ENCODE results near the gene ANGPTL2.

The ANGPTL2 gene

DNA sequence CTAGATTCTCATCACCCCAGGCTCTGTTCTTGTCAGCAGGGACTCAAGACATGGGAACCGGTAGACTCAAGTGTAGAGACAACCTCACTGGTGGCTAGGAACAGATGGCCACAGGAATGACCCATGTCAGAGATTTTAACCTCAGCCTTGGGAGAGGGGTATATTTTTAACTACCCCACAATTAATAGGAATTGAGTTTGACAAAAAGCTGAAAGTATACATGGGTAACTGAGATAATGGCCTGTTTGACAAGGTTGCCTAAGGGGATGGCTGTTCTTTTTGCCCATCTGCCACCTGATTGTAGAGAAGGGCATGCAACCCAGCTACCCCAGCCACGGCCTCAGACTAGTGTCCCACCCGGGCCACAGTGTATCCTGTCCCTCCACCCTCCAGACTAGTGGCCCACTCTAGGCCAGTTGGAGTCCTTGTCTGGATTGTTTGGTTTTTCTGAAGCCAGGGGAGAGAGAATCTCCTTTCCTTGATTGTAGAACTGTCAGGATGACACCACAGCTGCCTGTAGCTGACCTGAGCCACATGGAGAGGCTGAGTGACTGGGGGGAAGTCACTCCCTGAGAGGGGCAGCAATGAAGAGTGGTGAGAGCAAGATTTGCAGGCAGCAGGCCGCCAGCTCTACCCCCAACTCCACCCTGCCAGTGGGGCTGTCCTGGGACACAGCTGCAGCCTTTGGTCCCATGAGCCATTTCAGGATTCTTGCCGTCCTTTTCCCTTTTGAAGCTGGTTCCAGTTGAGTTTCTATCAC is 14.6 kb upstream of the ANGPTL2 start:
- no CpG with 5 or more reads among the region's 5 CpGs for WGBS (ENCODE audit: extremely low coverage, insufficient coverage, insufficient read length)
- no peak overlapping the region for H4K91ac ChIP-seq (ENCODE audit: low read depth, low read length)

DNA sequence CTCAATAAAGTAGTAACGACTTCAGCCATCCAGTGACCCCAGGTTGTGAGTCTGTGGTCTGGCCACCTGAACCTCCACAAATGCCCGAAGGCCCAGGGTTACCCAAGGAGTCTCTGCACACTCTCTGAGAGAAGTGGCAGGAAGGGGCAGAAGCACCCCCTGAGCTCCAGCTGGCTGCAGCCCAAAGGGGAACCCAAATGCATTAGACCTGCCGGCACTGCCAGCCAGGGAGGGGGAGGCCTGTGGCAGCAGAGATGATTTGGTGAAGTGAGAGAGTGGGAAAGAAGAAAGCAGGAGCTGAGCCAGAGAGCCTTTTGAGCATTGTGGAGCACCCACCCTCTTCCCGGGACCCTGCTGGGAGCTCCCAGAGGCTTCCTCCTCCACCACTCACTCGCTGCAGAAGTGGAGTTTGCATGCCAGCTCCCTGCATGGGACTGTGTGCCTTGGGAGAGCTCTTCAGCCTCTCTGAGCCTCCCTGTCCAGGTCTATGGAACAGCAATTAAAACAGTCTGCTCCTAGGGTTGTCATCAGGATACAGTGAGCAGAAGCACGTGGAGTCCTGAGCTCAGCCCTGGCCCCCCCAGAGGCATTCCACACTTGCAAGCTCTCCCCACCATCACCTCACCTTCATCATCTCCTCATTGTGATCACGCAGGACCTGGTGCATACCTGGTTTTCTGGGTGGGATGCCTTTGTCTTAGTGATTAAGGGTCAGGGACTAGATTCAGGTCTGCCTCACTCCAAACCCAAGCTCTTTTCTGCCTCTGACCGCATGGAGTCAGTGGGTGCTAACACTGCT is 13.8 kb upstream of the ANGPTL2 start:
- H3K18ac ChIP-seq (ENCODE audit: low read length): no peak overlapping the region
- no peak overlapping the region for H2AK5ac ChIP-seq (ENCODE audit: low read length)
- H2AFZ ChIP-seq (ENCODE audit: insufficient read depth, low read length, poor library complexity): no peak overlapping the region
- no peak overlapping the region for H3K14ac ChIP-seq (ENCODE audit: low read length)
- H3K36me3 ChIP-seq (ENCODE audit: control insufficient read depth in 1 of 2, insufficient read depth in 2 of 2, low read length in 2 of 2): no peaks in the 10 kb centered on the region
- no peak overlapping the region for H4K12ac ChIP-seq (ENCODE audit: low read depth, low read length)
- no peak overlapping the region for H3K9ac ChIP-seq (ENCODE audit: low read length)
- H3K79me1 ChIP-seq (ENCODE audit: low read length): no peaks in the 10 kb centered on the region
- no peak overlapping the region for H4K8ac ChIP-seq (ENCODE audit: low read depth, low read length)
- no peak for DNase-seq
- H3K23ac ChIP-seq (ENCODE audit: low read length): no peak overlapping the region
- no peaks in the 10 kb centered on the region for H3K27me3 ChIP-seq (ENCODE audit: insufficient read depth, low read length)
- no peak overlapping the region for H3K4me2 ChIP-seq (ENCODE audit: low read length)
- H3K9me3 ChIP-seq (ENCODE audit: insufficient read depth, low read depth, low read length): no peaks in the 10 kb centered on the region
- no CpG with 5 or more reads among the region's 8 CpGs for WGBS (ENCODE audit: extremely low coverage, insufficient coverage, insufficient read length)
- H3K4me3 ChIP-seq (ENCODE audit: low read depth, low read length): no peak overlapping the region
- H3K4ac ChIP-seq (ENCODE audit: low read depth, low read length): no peak overlapping the region
- no peaks in the 10 kb centered on the region for H3K79me2 ChIP-seq (ENCODE audit: control insufficient read depth, insufficient read depth, low read length, poor library complexity)
- peaks cover 13 to 19% of the 10 kb centered on the region in 2 experiments for H3K4me1 ChIP-seq (ENCODE audit: control insufficient read depth in 1 of 2, insufficient read depth in 2 of 2, low read length in 2 of 2)
- H2BK5ac ChIP-seq (ENCODE audit: low read depth, low read length, poor library complexity): no peak overlapping the region
- H2BK12ac ChIP-seq (ENCODE audit: low read length): no peak overlapping the region
- H4K91ac ChIP-seq (ENCODE audit: low read depth, low read length): no peak overlapping the region
- H3K27ac ChIP-seq (ENCODE audit: low read depth, low read length): no peak overlapping the region
- no peak overlapping the region for H2BK120ac ChIP-seq (ENCODE audit: insufficient read depth, low read length, poor library complexity)

More for the DNA sequence above, 14.6 kb upstream of the ANGPTL2 start:
- Histone ChIP-seq H2BK12ac (ENCODE audit: low read length) (no peak overlapping the region), H3K18ac (ENCODE audit: low read length) (no peak overlapping the region), H4K12ac (ENCODE audit: low read depth, low read length) (no peak overlapping the region), H3K4me3 (ENCODE audit: low read depth, low read length) (no peak overlapping the region), H3K4me1 (ENCODE audit: control insufficient read depth in 1 of 2, insufficient read depth in 2 of 2, low read length in 2 of 2) (peaks cover 7 to 12% of the 10 kb centered on the region in 2 experiments), H3K23ac (ENCODE audit: low read length) (no peak overlapping the region), H2BK5ac (ENCODE audit: low read depth, low read length, poor library complexity) (no peak overlapping the region), H3K79me1 (ENCODE audit: low read length) (no peaks in the 10 kb centered on the region), H3K79me2 (ENCODE audit: control insufficient read depth, insufficient read depth, low read length, poor library complexity) (no peaks in the 10 kb centered on the region), H2AK5ac (ENCODE audit: low read length) (no peak overlapping the region), H3K4me2 (ENCODE audit: low read length) (no peak overlapping the region), H3K27ac (ENCODE audit: low read depth, low read length) (no peak overlapping the region), H3K9me3 (ENCODE audit: insufficient read depth, low read depth, low read length) (no peaks in the 10 kb centered on the region), H4K8ac (ENCODE audit: low read depth, low read length) (no peak overlapping the region), H3K9ac (ENCODE audit: low read length) (no peak overlapping the region), H2AFZ (ENCODE audit: insufficient read depth, low read length, poor library complexity) (no peak overlapping the region), H3K14ac (ENCODE audit: low read length) (no peak overlapping the region), H2BK120ac (ENCODE audit: insufficient read depth, low read length, poor library complexity) (no peak overlapping the region), H3K27me3 (ENCODE audit: insufficient read depth, low read length) (no peaks in the 10 kb centered on the region), H3K36me3 (ENCODE audit: control insufficient read depth in 1 of 2, insufficient read depth in 2 of 2, low read length in 2 of 2) (no peaks in the 10 kb centered on the region), H3K4ac (ENCODE audit: low read depth, low read length) (no peak overlapping the region)
- no peak for DNase-seq

DNA sequence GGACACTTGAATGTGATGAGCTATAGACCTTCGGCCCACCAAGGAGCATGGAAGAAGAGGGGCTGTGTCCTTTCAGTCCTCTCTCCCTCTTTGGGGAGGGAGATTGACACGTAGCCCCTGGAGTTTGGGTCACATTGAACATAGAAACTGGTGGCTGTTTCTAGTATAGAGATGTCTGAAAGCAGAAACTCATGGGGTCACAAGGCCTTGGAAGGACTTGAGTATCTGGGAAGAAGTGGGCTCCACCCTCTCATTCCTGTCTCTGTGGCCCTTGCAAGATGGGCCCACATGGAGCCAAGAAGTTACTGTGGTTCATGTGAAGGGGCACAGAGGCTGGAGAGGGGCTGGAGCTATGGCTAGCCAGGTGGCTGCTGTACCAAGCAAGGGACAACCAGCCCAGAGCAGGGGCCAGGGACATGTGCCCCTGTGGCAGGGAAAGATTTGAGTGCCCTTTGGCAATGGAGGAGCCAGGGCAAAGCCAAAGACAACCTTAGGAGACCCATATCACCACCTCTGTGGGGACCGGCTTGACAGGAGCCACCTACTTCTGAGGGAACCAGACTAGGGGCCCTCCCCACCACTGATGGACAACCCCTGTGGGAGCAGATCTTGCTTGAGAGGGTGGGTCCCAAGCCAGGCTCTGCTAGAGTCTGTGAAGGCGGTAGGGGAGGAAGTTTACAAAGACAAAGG is 12.8 kb upstream of the ANGPTL2 start:
- Histone ChIP-seq H3K4me3 (ENCODE audit: low read depth, low read length) (no peak overlapping the region), H2AFZ (ENCODE audit: insufficient read depth, low read length, poor library complexity) (no peak overlapping the region), H3K23ac (ENCODE audit: low read length) (no peak overlapping the region), H3K18ac (ENCODE audit: low read length) (no peak overlapping the region), H2BK120ac (ENCODE audit: insufficient read depth, low read length, poor library complexity) (no peak overlapping the region), H2AK5ac (ENCODE audit: low read length) (no peak overlapping the region), H3K4ac (ENCODE audit: low read depth, low read length) (no peak overlapping the region), H3K14ac (ENCODE audit: low read length) (no peak overlapping the region), H2BK5ac (ENCODE audit: low read depth, low read length, poor library complexity) (no peak overlapping the region), H3K79me2 (ENCODE audit: control insufficient read depth, insufficient read depth, low read length, poor library complexity) (no peaks in the 10 kb centered on the region), H3K27me3 (ENCODE audit: insufficient read depth, low read length) (no peaks in the 10 kb centered on the region), H3K9me3 (ENCODE audit: insufficient read depth, low read depth, low read length) (no peaks in the 10 kb centered on the region), H2BK12ac (ENCODE audit: low read length) (no peak overlapping the region), H3K36me3 (ENCODE audit: control insufficient read depth in 1 of 2, insufficient read depth in 2 of 2, low read length in 2 of 2) (no peaks in the 10 kb centered on the region), H4K8ac (ENCODE audit: low read depth, low read length) (no peak overlapping the region), H4K12ac (ENCODE audit: low read depth, low read length) (no peak overlapping the region), H3K79me1 (ENCODE audit: low read length) (no peaks in the 10 kb centered on the region), H3K27ac (ENCODE audit: low read depth, low read length) (no peak overlapping the region), H3K4me2 (ENCODE audit: low read length) (no peak overlapping the region), H3K4me1 (ENCODE audit: control insufficient read depth in 1 of 2, insufficient read depth in 2 of 2, low read length in 2 of 2) (peaks cover 17 to 26% of the 10 kb centered on the region in 2 experiments), H3K9ac (ENCODE audit: low read length) (no peak overlapping the region), H4K91ac (ENCODE audit: low read depth, low read length) (no peak overlapping the region)
- no CpG with 5 or more reads among the region's 4 CpGs for WGBS (ENCODE audit: extremely low coverage, insufficient coverage, insufficient read length)
- no peak for DNase-seq

- H3K4me3 ChIP-seq (ENCODE audit: low read depth, low read length): no peak overlapping the region
- no peak overlapping the region for H2AK5ac ChIP-seq (ENCODE audit: low read length)
- H3K23ac ChIP-seq (ENCODE audit: low read length): no peak overlapping the region
- no peaks in the 10 kb centered on the region for H3K79me1 ChIP-seq (ENCODE audit: low read length)
- H4K91ac ChIP-seq (ENCODE audit: low read depth, low read length): no peak overlapping the region
- H3K4me2 ChIP-seq (ENCODE audit: low read length): no peak overlapping the region
- H3K79me2 ChIP-seq (ENCODE audit: control insufficient read depth, insufficient read depth, low read length, poor library complexity): no peaks in the 10 kb centered on the region
- no peak overlapping the region for H3K27ac ChIP-seq (ENCODE audit: low read depth, low read length)
- DNase-seq: peak in 1 of 2 donors; percentile 11
- no peak overlapping the region for H3K4ac ChIP-seq (ENCODE audit: low read depth, low read length)
- H4K12ac ChIP-seq (ENCODE audit: low read depth, low read length): no peak overlapping the region
- no peak overlapping the region for H3K9ac ChIP-seq (ENCODE audit: low read length)
- WGBS (ENCODE audit: extremely low coverage, insufficient coverage, insufficient read length): no CpG with 5 or more reads among the region's 13 CpGs
- H3K9me3 ChIP-seq (ENCODE audit: insufficient read depth, low read depth, low read length): no peaks in the 10 kb centered on the region
- H2BK5ac ChIP-seq (ENCODE audit: low read depth, low read length, poor library complexity): no peak overlapping the region
- H2AFZ ChIP-seq (ENCODE audit: insufficient read depth, low read length, poor library complexity): no peak overlapping the region
- peaks cover 16 to 23% of the 10 kb centered on the region in 2 experiments for H3K4me1 ChIP-seq (ENCODE audit: control insufficient read depth in 1 of 2, insufficient read depth in 2 of 2, low read length in 2 of 2)
- no peaks in the 10 kb centered on the region for H3K36me3 ChIP-seq (ENCODE audit: control insufficient read depth in 1 of 2, insufficient read depth in 2 of 2, low read length in 2 of 2)
- no peaks in the 10 kb centered on the region for H3K27me3 ChIP-seq (ENCODE audit: insufficient read depth, low read length)
- H2BK12ac ChIP-seq (ENCODE audit: low read length): no peak overlapping the region
- H4K8ac ChIP-seq (ENCODE audit: low read depth, low read length): no peak overlapping the region
- no peak overlapping the region for H3K18ac ChIP-seq (ENCODE audit: low read length)
- no peak overlapping the region for H3K14ac ChIP-seq (ENCODE audit: low read length)
- H2BK120ac ChIP-seq (ENCODE audit: insufficient read depth, low read length, poor library complexity): no peak overlapping the region
These were observed 11.3 kb upstream of the ANGPTL2 start for GRCh38 chr9:127133739-127134167.

Data from trophoblast cell (in vitro differentiated cells and primary cell).